Measurements from ENCODE around the gene SLC7A8. TPM values are rescaled to one million over a fixed set of nuclear protein-coding genes. Genes with fewer than 3 reads are reported as not detected.

The SLC7A8 gene
- total RNA-seq, 1 experiment from 2014 or later, result 77.9 TPM

- no peaks in the 10 kb centered on the region for H3K79me2 ChIP-seq (ENCODE audit: insufficient read depth, low read length)
- no peak overlapping the region for H2AK5ac ChIP-seq (ENCODE audit: insufficient read length, low read length)
- no peak overlapping the region for H3K9ac ChIP-seq (ENCODE audit: extremely low read depth, insufficient read length, low read length)
- H3K79me1 ChIP-seq (ENCODE audit: insufficient read depth, low read depth, low read length, poor library complexity, severe bottlenecking), result no peaks in the 10 kb centered on the region
- peaks cover 2 to 3% of the 10 kb centered on the region in 2 experiments; a peak in 4 of 5 replicates for H3K9me3 Mint-ChIP-seq
- WGBS (ENCODE audit: extremely low coverage, insufficient read length, low lambda C conversion rate), result no CpG with 5 or more reads among the region's 5 CpGs
- no peak overlapping the region for H3K4ac ChIP-seq (ENCODE audit: low read depth, low read length)
- no peak overlapping the region for H3K23ac ChIP-seq (ENCODE audit: insufficient read length, low read depth, low read length)
- no peaks in the 10 kb centered on the region for H3K9me3 ChIP-seq (ENCODE audit: control insufficient read depth, low read depth, low read length)
- H2BK12ac ChIP-seq (ENCODE audit: insufficient read length, low read depth, low read length), result no peak overlapping the region
- no peak overlapping the region for H4K8ac ChIP-seq (replicated peaks; ENCODE audit: insufficient read length, low read depth, low read length)
- peaks cover 2% of the 10 kb centered on the region; the same call in 1 of the 2 replicates for H3K4me1 ChIP-seq (ENCODE audit: insufficient read depth, low read length)
- H2AFZ ChIP-seq (ENCODE audit: low read length), result no peak overlapping the region
- H3K27ac ChIP-seq (ENCODE audit: insufficient read length, low read depth, low read length), result no peak overlapping the region
- no peak overlapping the region for H3K27ac Mint-ChIP-seq
- H4K5ac ChIP-seq (ENCODE audit: insufficient read length, low read depth, low read length), result no peak overlapping the region
- H3K23me2 ChIP-seq (ENCODE audit: insufficient read length, low read depth, low read length, poor library complexity, severe bottlenecking), result no peaks in the 10 kb centered on the region
- H3T11ph ChIP-seq (ENCODE audit: low read length), result no peak overlapping the region
- no peak for TF ChIP-seq CTCF (conservative IDR thresholded peaks at IDR 0.05)
- H3K56ac ChIP-seq (ENCODE audit: insufficient read length, low read depth, low read length), result no peak overlapping the region
- H2BK5ac ChIP-seq (ENCODE audit: insufficient read length, low read length), result no peak overlapping the region
- no peaks in the 10 kb centered on the region for H4K20me1 ChIP-seq (ENCODE audit: control insufficient read depth, insufficient read depth, insufficient read length)
- peaks cover 0 to under 1% (median 0%) of the 10 kb centered on the region in 3 experiments; a peak in 1 of 7 replicates for H3K36me3 Mint-ChIP-seq (ENCODE audit: insufficient read depth in 1 of 3, low read depth in 3 of 3)
- no peak overlapping the region for H4K91ac ChIP-seq (ENCODE audit: insufficient read length, low read depth, low read length)
- H2BK20ac ChIP-seq (ENCODE audit: low read depth, low read length, poor library complexity, severe bottlenecking), result no peak overlapping the region
- no peak overlapping the region for H2BK15ac ChIP-seq (ENCODE audit: low read depth, low read length)
- H3K14ac ChIP-seq (ENCODE audit: insufficient read depth, low read length), result no peak overlapping the region
- DNase-seq, result no peak
- peaks cover 22 to 27% of the 10 kb centered on the region in 2 experiments for H3K4me1 Mint-ChIP-seq
- H3K27me3 ChIP-seq (ENCODE audit: insufficient read depth, low read length), result no peaks in the 10 kb centered on the region
- H3K18ac ChIP-seq (ENCODE audit: insufficient read length, low read depth, low read length), result no peak overlapping the region
- no peak overlapping the region for H3K4me2 ChIP-seq (ENCODE audit: insufficient read depth, insufficient read length, low read length)
- peaks cover 28% of the 10 kb centered on the region for H3K27me3 Mint-ChIP-seq (ENCODE audit: low read depth)
- no peak overlapping the region for H3K4me3 Mint-ChIP-seq
- no peak overlapping the region for H2BK120ac ChIP-seq (ENCODE audit: low read depth, low read length, poor library complexity, severe bottlenecking)
These were observed 69.4 kb downstream of the SLC7A8 start for GRCh38 chr14:23114120-23114458.

Measured in H9 (cell line).